IPS-18a (cell line): Measurements from ENCODE around the gene CDC14A.

Source experiments
- H3K27ac ChIP-seq: one replicate; pipeline ENCODE4 v1.5.1; 2013; ENCODE audit warnings: low read length
- H3K27me3 ChIP-seq: one replicate; pipeline ENCODE4 v1.6.1; 2013; ENCODE audit warnings: mild to moderate bottlenecking, low read length; ENCODE audit not compliant: control insufficient read depth, insufficient read depth
- H3K36me3 ChIP-seq: one replicate; pipeline ENCODE4 v1.6.1; 2013; ENCODE audit warnings: low read depth, low read length; ENCODE audit not compliant: control insufficient read depth
- H3K4me1 ChIP-seq: one replicate; pipeline ENCODE4 v1.6.1; 2013; ENCODE audit warnings: low read depth, low read length; ENCODE audit not compliant: control insufficient read depth
- H3K4me3 ChIP-seq: one replicate; pipeline ENCODE4 v1.5.1; 2013; ENCODE audit warnings: low read length
- H3K9ac ChIP-seq: one replicate; pipeline ENCODE4 v1.6.1; 2013; ENCODE audit warnings: mild to moderate bottlenecking, low read length, moderate library complexity
- H3K9me3 ChIP-seq: one replicate; pipeline ENCODE4 v1.6.1; 2013; ENCODE audit warnings: low read depth, low read length; ENCODE audit not compliant: control insufficient read depth

CDC14A gene

GRCh38 chr1:100438375-100438774, 86.1 kb downstream of the CDC14A start:
- peaks cover 23% of the 10 kb centered on the region for H3K4me1 ChIP-seq
- no peaks in the 10 kb centered on the region for H3K9me3 ChIP-seq
- H3K36me3 ChIP-seq = no peaks in the 10 kb centered on the region
- H3K27ac ChIP-seq = no peak overlapping the region
- no peak overlapping the region for H3K4me3 ChIP-seq
- H3K9ac ChIP-seq = no peak overlapping the region
- no peaks in the 10 kb centered on the region for H3K27me3 ChIP-seq

GRCh38 chr1:100438789-100439188, 86.5 kb downstream of the CDC14A start:
- H3K27ac ChIP-seq = no peak overlapping the region
- H3K36me3 ChIP-seq = no peaks in the 10 kb centered on the region
- H3K27me3 ChIP-seq = no peaks in the 10 kb centered on the region
- peaks cover 23% of the 10 kb centered on the region for H3K4me1 ChIP-seq
- no peak overlapping the region for H3K9ac ChIP-seq
- H3K9me3 ChIP-seq = no peaks in the 10 kb centered on the region
- no peak overlapping the region for H3K4me3 ChIP-seq

- Histone ChIP-seq H3K36me3 (no peaks in the 10 kb centered on the region), H3K4me1 (peaks cover 18% of the 10 kb centered on the region), H3K27ac (no peak overlapping the region), H3K27me3 (no peaks in the 10 kb centered on the region), H3K9ac (no peak overlapping the region), H3K9me3 (no peaks in the 10 kb centered on the region), H3K4me3 (no peak overlapping the region)
These were observed 87.9 kb downstream of the CDC14A start for GRCh38 chr1:100440075-100440809.

GRCh38 chr1:100441146-100441545, 88.8 kb downstream of the CDC14A start:
- no peaks in the 10 kb centered on the region for H3K36me3 ChIP-seq
- no peak overlapping the region for H3K27ac ChIP-seq
- H3K9me3 ChIP-seq = no peaks in the 10 kb centered on the region
- no peaks in the 10 kb centered on the region for H3K27me3 ChIP-seq
- no peak overlapping the region for H3K4me3 ChIP-seq
- H3K4me1 ChIP-seq = peaks cover 18% of the 10 kb centered on the region
- no peak overlapping the region for H3K9ac ChIP-seq

GRCh38 chr1:100441651-100442050, 89.3 kb downstream of the CDC14A start:
- Histone ChIP-seq H3K4me3 (no peak overlapping the region), H3K9ac (no peak overlapping the region), H3K9me3 (no peaks in the 10 kb centered on the region), H3K36me3 (no peaks in the 10 kb centered on the region), H3K4me1 (peaks cover 18% of the 10 kb centered on the region), H3K27ac (no peak overlapping the region), H3K27me3 (no peaks in the 10 kb centered on the region)

GRCh38 chr1:100443811-100444571, 91.7 kb downstream of the CDC14A start:
- Histone ChIP-seq H3K9me3 (no peaks in the 10 kb centered on the region), H3K27me3 (no peaks in the 10 kb centered on the region), H3K27ac (no peak overlapping the region), H3K36me3 (no peaks in the 10 kb centered on the region), H3K9ac (no peak overlapping the region), H3K4me3 (no peak overlapping the region), H3K4me1 (peaks cover 9% of the 10 kb centered on the region)

GRCh38 chr1:100445565-100445964, 93.3 kb downstream of the CDC14A start:
- Histone ChIP-seq H3K4me3 (no peak overlapping the region), H3K27me3 (no peaks in the 10 kb centered on the region), H3K36me3 (no peaks in the 10 kb centered on the region), H3K4me1 (no peaks in the 10 kb centered on the region), H3K9me3 (no peaks in the 10 kb centered on the region), H3K9ac (no peak overlapping the region), H3K27ac (no peak overlapping the region)

GRCh38 chr1:100448366-100448765, 96.1 kb downstream of the CDC14A start:
- Histone ChIP-seq H3K4me3 (no peak overlapping the region), H3K4me1 (no peaks in the 10 kb centered on the region), H3K27me3 (no peaks in the 10 kb centered on the region), H3K36me3 (no peaks in the 10 kb centered on the region), H3K27ac (no peak overlapping the region), H3K9ac (no peak overlapping the region), H3K9me3 (no peaks in the 10 kb centered on the region)

- no peaks in the 10 kb centered on the region for H3K27me3 ChIP-seq
- no peaks in the 10 kb centered on the region for H3K36me3 ChIP-seq
- H3K27ac ChIP-seq = no peak overlapping the region
- H3K4me1 ChIP-seq = no peaks in the 10 kb centered on the region
- H3K4me3 ChIP-seq = no peak overlapping the region
- no peak overlapping the region for H3K9ac ChIP-seq
- H3K9me3 ChIP-seq = no peaks in the 10 kb centered on the region
These were observed 97.2 kb downstream of the CDC14A start for GRCh38 chr1:100449477-100449876.

- Histone ChIP-seq H3K4me1 (no peaks in the 10 kb centered on the region), H3K27me3 (no peaks in the 10 kb centered on the region), H3K9ac (no peak overlapping the region), H3K9me3 (no peaks in the 10 kb centered on the region), H3K36me3 (peaks cover 3% of the 10 kb centered on the region), H3K4me3 (no peak overlapping the region), H3K27ac (no peak overlapping the region)
These were observed 100.3 kb downstream of the CDC14A start for GRCh38 chr1:100452641-100453040.

GRCh38 chr1:100455478-100456072, 103.3 kb downstream of the CDC14A start:
- Histone ChIP-seq H3K4me1 (peaks cover 5% of the 10 kb centered on the region), H3K4me3 (no peak overlapping the region), H3K9ac (no peak overlapping the region), H3K27me3 (no peaks in the 10 kb centered on the region), H3K9me3 (no peaks in the 10 kb centered on the region), H3K27ac (no peak overlapping the region), H3K36me3 (peaks cover 3% of the 10 kb centered on the region)
